COLO829 (cell line): ENCODE results near the gene AGAP1.

ENCODE experiments used
- DNase-seq: peaks from one replicate; pipeline ENCODE4 v3.0.0; 2012; ENCODE audit warnings: low spot score

AGAP1 gene

DNA sequence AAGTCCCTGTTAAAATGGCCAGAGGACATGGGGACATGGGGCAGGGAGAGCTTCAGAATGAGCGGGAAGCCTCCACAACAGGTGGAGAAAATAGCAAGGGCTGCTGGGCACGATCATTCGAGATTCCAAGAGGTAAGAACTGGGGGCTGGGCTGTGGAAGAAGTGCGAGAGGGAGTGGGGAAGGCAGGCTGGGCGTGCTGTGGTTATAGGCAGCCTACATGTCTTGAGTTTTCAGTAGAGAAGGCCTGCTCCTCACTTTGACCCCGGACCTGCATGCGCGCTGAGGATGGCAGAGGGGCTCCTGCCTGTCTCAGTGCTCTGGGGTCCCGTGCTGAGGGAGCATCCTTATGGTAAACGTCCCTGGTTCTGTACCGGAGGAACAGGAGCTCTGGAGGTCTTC, 115.5 kb downstream of the AGAP1 start:
- no peak for DNase-seq

GRCh38 chr2:235609746-235610145, 115.9 kb downstream of the AGAP1 start:
- DNase-seq = no peak

DNA sequence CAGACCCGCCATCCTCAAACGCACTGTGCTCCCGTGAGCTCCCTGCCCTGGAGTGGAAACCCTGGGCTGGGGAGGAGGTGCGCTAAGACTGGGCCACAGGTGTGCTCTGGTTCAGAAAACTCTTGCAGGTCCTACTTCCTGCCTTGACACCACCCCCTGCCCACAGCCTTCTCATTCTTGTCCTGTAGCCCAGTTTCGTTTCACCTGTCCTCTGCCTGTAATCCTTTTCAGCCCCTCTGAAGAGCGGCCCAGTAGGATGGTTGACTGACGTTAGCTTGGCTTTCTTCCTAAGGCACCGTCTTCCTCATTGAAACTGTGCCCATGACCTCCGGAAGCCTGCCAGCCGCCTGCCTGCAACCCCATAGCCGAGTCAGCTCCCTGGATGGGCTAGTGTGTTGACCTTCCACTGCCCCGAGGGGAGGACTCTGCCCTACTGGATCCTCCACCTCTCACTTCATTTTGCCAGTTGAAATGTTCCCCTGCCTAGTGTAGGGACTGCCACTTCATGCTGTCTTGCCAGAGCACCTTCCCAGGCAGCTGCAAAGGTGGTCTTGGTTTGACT, 116.9 kb downstream of the AGAP1 start:
- DNase-seq = no peak

DNA sequence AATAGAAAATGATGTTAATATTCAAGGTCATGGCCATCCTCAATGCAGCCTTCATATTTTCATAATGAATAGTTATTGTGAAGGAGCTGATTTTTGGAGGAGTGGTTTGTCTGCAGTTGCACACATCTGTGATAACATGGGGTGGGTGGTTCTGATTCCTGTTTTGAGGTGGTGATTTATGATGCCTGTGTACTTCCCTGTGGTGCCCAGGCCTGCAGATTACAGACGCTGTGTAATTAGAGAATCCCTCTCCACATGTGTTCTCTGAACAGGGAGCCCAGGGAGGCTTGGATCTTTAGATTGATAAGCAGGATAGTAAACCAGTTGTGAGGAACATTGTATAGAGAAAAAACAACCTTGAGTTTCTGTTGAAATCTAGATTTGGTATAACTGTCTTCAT, 117.5 kb downstream of the AGAP1 start:
- DNase-seq = no peak

- DNase-seq = no peak
Observed at GRCh38 chr2:235611756-235612155, 117.9 kb downstream of the AGAP1 start.

DNA sequence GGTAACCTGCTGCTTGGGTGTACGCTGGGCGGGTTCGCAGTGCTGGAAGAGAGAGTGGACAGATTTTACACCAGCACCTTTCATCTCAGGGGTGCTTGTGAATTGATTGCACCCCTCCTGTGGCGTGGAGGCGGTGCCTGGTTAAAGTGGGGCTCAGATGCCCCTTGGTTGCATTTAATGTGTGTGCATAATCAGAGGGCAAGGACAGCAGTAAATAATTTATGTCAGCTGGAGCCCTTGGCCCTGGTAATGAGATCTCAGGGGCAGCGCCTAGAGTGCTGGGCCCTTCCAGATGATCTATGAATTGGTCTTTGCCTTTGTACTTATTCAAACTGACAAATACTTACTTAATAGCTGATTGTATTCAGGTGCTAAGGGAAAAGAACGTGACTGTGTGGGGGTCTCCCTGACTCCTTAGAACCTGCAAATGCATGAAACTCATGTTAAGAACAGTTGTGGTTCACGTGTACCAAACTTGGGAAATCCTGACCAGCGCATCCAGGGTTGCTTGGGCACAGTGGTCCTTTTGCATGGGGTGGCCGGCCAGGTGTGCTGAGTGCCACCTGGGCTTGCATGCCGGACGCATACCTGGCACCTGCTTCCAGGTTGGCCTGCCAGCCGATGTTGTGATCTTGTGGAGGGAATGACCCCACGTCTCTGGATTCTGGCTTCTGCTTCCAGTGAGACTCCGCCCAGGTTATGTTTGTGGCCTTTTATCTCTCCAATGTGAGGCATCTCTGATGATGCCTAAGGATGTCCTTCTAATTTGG, 118.5 kb downstream of the AGAP1 start:
- DNase-seq = no peak

DNA sequence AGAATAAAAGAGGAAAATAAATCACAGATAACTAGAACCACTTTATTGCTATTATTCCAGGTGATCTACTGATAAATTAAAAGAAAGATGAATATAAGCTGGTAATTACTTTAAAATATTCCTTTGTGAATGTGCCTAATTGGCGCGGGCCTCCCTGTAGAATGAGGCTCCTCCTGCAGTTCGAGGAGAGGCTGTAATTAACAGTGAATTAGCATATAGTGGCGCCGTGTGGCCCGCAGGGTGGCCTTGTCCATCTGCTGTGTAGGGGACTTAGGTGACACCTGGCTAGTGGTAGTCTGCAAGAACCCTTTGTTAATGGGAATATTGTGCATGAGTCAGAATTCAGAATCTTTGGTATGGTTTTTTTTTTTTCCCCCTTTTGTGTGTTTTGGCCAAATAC, 119.8 kb downstream of the AGAP1 start:
- no peak for DNase-seq

DNA sequence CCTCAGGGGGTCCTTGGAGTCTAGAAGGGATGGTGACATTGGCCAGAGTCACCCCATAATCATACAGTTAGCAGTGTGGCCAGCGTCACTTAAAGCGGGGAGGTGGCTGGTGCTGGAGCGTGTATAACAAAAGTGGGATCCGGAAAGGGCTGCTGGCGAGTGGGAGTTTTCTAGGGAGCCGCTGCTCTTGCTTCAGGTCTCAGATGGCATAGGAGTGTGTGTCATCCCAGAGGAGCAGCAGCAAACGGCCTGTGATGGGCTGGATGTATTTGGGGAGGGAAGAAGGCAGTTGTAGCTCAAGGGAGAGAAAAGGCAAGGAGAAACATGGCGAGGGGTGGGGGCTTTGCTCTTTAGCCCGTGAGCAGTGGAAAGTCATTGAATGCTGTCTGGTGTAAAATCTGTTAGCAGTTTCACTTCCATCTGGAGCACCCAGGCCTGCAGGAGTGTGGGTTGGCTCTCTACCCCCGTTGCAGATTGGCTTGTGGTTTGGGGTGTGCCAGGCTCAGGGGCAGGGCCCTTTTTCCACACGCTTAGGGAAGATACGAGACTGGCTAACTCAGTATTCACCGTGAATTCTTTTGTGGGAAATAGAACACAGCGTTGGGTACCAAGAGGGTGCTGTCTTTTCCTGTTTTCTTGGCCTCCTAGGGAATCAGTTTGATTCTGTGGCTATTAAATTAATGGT, 120.5 kb downstream of the AGAP1 start:
- no peak for DNase-seq

- no peak for DNase-seq
Observed at GRCh38 chr2:235614900-235615712, 121.3 kb downstream of the AGAP1 start.

- no peak for DNase-seq
Observed at GRCh38 chr2:235616885-235617284, 123.0 kb downstream of the AGAP1 start.

DNA sequence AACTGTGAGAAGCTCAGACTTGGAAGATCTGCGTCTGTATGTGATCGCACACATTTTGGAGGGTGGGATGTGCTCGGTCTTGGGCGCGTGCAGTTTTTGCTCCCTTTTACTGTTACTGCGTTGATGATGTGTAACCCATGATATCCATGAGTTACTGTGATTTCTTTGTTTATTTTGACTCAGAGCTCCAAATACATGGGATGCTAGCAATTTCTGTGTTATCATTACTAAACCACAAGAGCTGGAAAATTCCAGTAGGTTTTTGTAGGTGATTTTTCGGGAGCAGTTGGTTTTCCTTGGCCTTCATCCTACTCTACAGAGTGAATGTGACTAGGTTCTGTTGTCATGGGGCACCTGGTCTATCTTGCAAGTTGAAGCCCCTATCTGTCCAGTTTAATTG, 124.2 kb downstream of the AGAP1 start:
- no peak for DNase-seq

GRCh38 chr2:235619544-235619943, 125.7 kb downstream of the AGAP1 start:
- DNase-seq = no peak

- DNase-seq = no peak
Observed at GRCh38 chr2:235621736-235622135, 127.9 kb downstream of the AGAP1 start.

DNA sequence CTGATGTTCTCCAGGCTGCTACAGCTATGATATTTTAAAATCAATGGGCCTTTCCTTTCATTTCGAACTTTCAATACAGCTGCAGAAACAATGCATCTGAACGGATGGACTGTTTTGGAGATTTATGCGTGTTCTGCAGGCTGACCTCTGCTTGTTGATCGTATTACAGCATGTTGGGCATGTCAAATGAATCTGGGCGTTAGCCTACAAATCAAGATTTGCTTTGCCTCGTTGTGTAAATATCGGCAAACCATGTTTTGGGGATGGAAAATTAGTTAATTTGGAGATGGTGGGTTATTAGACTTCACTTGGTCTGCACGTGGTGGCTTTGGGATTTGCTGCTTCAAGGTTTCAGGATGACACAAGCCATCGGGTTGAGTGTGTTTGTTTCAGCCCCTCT, 129.3 kb downstream of the AGAP1 start:
- DNase-seq = no peak

GRCh38 chr2:235623752-235624151, 129.9 kb downstream of the AGAP1 start:
- DNase-seq = no peak

DNA sequence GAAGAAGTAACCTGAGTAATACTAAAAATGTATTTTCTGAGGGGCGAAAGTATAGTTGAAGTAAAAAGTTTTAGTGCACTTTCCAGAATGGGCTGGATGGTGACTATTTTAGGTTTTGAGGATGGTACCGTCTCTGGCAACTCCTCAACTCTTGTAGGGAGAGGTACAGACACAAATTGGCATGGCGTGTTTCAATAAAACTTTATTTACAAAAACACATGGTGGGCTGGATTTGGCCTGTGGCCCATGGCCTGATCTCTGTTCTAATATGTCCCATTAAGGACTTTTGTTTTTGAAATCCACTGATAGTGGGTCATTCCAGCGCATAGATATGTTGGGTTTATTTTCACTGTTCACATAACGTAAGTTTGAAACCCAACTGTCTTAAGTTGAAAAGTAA, 132.8 kb downstream of the AGAP1 start:
- DNase-seq = no peak

GRCh38 chr2:235627682-235628081, 133.8 kb downstream of the AGAP1 start:
- DNase-seq = no peak

- no peak for DNase-seq
Observed at GRCh38 chr2:235630718-235631296, 137.0 kb downstream of the AGAP1 start.

DNA sequence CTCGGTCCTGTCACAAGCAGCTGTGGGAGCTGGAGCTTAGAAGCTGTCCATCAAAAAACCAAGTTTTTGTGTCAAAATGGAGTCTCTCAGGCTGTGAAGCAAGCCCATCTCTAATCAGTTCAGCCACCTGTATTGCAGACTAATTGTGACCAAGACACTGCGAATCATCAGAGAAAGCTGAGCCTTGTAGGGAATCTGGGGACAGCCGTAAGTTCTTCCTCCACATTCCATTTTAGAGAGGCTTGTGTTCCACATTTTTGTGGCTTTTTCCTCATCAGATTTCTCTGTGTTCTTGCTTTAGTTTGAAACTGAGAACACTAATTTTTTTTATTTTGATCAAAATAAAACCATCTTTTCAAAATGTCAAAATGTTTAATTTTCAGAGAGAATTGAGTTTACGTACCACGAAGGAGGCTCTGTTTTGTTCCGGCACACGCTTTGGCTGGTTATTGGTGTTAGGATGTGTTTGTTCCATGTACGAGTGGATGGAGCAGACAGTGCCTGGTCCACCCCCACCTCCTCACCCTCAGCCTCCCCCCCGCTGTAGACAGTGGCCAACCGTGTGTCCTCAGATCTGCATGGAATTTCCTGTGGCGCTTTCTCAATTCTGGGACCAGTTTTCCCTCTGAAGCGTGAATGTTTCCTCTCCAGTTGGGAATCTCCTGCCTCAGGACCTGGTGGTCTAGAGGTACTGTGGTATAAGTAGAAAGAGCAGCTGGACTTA, 140.8 kb downstream of the AGAP1 start:
- DNase-seq = no peak

- no peak for DNase-seq
Observed at GRCh38 chr2:235636546-235636945, 142.7 kb downstream of the AGAP1 start.

DNA sequence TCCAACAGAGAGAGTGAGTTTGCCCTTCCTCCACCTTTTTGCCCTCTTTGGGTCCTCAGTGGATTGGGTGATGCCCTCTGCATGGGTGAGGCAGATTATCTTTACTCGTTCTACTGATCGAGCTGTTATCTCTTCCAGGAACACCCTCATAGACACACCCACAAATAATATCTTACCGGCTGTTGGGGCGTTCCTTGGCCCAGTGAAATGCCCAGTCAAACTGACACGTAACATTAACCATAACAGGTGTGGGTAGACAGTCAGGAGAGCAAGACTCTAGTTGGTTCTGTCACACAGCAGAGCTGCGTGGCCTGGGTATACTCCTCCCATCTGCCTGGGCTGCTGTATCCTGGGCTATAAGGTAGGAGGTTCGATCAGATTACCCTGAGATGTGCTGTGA, 144.1 kb downstream of the AGAP1 start:
- no peak for DNase-seq
